Left lung (tissue), 10 donors: ENCODE results near the gene IMPA2. TPM values are rescaled to one million over a fixed set of nuclear protein-coding genes. Genes with fewer than 3 reads are reported as not detected.
A peak's percentile ranks its signal among the peaks of the same experiment; 100 is the strongest.

Experiments
- ATAC-seq: fragments of 200-7000 bp; cut with Tn5 transposase; one replicate; pipeline ENCODE4 v1.9.1; 2020; ENCODE audit warnings: moderate library complexity
- DNase-seq, 4 donors: peaks; one replicate each; pipeline ENCODE4 v3.0.0-alpha.2; 2013 to 2020
- H3K27ac ChIP-seq, 2 donors: fragments of 200-600 bp; sonication (generic) in 1 of 2; one replicate each; pipeline versions ENCODE4 v1.5.0 to v1.8.0; 2020 to 2021
- H3K27me3 ChIP-seq, 2 donors: fragments of 200-600 bp; sonication (generic) in 1 of 2; one replicate each; pipeline versions ENCODE4 v1.5.0 to v1.8.0; 2020 to 2021
- H3K36me3 ChIP-seq, 2 donors: fragments of 200-600 bp; sonication (generic) in 1 of 2; one replicate each; pipeline versions ENCODE4 v1.5.0 to v1.8.0; 2020 to 2021
- H3K4me1 ChIP-seq, 2 donors: fragments of 200-600 bp; one replicate each; pipeline ENCODE4 v1.8.0; 2021
- H3K4me3 ChIP-seq, 2 donors: fragments of 200-600 bp; sonication (generic) in 1 of 2; one replicate each; pipeline versions ENCODE4 v1.5.0 to v1.8.0; 2020 to 2021; ENCODE audit warnings: mild to moderate bottlenecking in 1 of 2
- H3K9me3 ChIP-seq, 2 donors: fragments of 200-600 bp; sonication (generic) in 1 of 2; one replicate each; pipeline versions ENCODE4 v1.5.0 to v1.8.0; 2020 to 2021
- intact Hi-C, 2 donors: fragments of 100-400 bp; cut with DNase I; formaldehyde crosslinking; loops; one replicate each; pipeline versions ENCODE4 v1.11.2 to v1.14.2; 2022
- polyA plus RNA-seq, 6 donors: library from polyadenylated mRNA; unstranded; fragments of 120-200 nt; gene quantifications; one replicate each; pipeline ENCODE4 v1.2.1, GENCODE V29; 2013; ENCODE audit not compliant: insufficient read length in 6 of 6
- total RNA-seq, 2 donors: library from RNA; stranded (reverse); fragmentation: NEBNext Ultra II Directional; extraction: Animal tissue kit (Norgen Biotek cat#: 25700); gene quantifications; one replicate each; pipeline ENCODE4 v1.2.1, GENCODE V29; 2021
- TF ChIP-seq, protein P1 (sequence below), 2 donors: fragments of 200-600 bp; sonication (generic) in 1 of 2; IDR thresholded peaks; one replicate each; pipeline versions ENCODE4 v1.5.0 to v1.8.0; 2021; ENCODE audit warnings: antibody characterized with exemption in 2 of 2
- donor health status: DM: no; HTN: yes; CAD: no.
- donor health status: DM: no; HTN: no; CAD: no.

Gene IMPA2
- total and polyA plus RNA-seq, 8 donors, result 62.2 to 93.4 (median 82.2) TPM

DNA sequence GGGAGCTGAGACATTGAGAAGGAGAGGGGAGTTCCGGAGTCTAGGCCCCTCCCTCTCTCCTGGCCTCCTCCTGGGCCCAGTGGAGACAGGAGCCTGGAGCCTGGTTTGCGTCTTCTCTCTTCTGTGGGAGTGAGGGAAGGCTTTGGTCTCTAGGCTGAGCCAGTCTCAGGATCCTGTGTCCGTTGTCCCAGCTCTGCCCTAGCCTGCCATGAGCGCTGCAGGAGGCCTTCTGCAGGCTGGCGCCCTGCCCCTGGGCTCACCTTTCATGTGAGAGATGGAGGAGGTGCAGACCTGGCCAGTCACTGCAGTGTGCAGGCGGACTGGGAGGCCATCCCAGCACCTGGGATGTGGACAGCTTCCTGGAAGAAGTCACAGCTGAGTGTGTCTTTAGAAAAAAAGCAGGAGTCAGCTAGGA lies 8.7 kb downstream of the IMPA2 start:
- DNase-seq, result peak in 2 of 4 donors; percentile 32 to 65
- no peaks in the 10 kb centered on the region for H3K9me3 ChIP-seq
- no peak overlapping the region for H3K4me3 ChIP-seq
- TF ChIP-seq, protein P1, sequence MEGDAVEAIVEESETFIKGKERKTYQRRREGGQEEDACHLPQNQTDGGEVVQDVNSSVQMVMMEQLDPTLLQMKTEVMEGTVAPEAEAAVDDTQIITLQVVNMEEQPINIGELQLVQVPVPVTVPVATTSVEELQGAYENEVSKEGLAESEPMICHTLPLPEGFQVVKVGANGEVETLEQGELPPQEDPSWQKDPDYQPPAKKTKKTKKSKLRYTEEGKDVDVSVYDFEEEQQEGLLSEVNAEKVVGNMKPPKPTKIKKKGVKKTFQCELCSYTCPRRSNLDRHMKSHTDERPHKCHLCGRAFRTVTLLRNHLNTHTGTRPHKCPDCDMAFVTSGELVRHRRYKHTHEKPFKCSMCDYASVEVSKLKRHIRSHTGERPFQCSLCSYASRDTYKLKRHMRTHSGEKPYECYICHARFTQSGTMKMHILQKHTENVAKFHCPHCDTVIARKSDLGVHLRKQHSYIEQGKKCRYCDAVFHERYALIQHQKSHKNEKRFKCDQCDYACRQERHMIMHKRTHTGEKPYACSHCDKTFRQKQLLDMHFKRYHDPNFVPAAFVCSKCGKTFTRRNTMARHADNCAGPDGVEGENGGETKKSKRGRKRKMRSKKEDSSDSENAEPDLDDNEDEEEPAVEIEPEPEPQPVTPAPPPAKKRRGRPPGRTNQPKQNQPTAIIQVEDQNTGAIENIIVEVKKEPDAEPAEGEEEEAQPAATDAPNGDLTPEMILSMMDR (IDR thresholded peaks at IDR 0.05), result no peak
- no peaks in the 10 kb centered on the region for H3K36me3 ChIP-seq
- peaks cover 10 to 58% of the 10 kb centered on the region in 2 donors for H3K4me1 ChIP-seq
- no peak overlapping the region for H3K27ac ChIP-seq
- intact Hi-C loops, result no loop called here
- peak; percentile 11 for ATAC-seq
- no peaks in the 10 kb centered on the region for H3K27me3 ChIP-seq

GRCh38 chr18:11990539-11990938 lies 9.2 kb downstream of the IMPA2 start:
- H3K4me3 ChIP-seq, result no peak overlapping the region
- no peaks in the 10 kb centered on the region for H3K36me3 ChIP-seq
- no peaks in the 10 kb centered on the region for H3K27me3 ChIP-seq
- TF ChIP-seq, protein P1 (IDR thresholded peaks at IDR 0.05), result no peak
- no peaks in the 10 kb centered on the region for H3K9me3 ChIP-seq
- DNase-seq, result peak in 2 of 4 donors; percentile 13 to 14
- no peak overlapping the region for H3K27ac ChIP-seq
- intact Hi-C loops, result no loop called here
- peaks cover 15 to 58% of the 10 kb centered on the region in 2 donors for H3K4me1 ChIP-seq
- no peak for ATAC-seq

GRCh38 chr18:11991021-11991795 lies 9.9 kb downstream of the IMPA2 start:
- Histone ChIP-seq H3K27me3 (no peaks in the 10 kb centered on the region), H3K27ac (no peak overlapping the region), H3K36me3 (no peaks in the 10 kb centered on the region), H3K4me1 (peaks cover 21 to 58% of the 10 kb centered on the region in 2 donors), H3K4me3 (no peak overlapping the region), H3K9me3 (no peaks in the 10 kb centered on the region)
- peak in 2 of 4 donors; percentile 23 to 49 for DNase-seq
- intact Hi-C loops, result no loop called here
- ATAC-seq, result no peak
- TF ChIP-seq, protein P1 (IDR thresholded peaks at IDR 0.05), result no peak

DNA sequence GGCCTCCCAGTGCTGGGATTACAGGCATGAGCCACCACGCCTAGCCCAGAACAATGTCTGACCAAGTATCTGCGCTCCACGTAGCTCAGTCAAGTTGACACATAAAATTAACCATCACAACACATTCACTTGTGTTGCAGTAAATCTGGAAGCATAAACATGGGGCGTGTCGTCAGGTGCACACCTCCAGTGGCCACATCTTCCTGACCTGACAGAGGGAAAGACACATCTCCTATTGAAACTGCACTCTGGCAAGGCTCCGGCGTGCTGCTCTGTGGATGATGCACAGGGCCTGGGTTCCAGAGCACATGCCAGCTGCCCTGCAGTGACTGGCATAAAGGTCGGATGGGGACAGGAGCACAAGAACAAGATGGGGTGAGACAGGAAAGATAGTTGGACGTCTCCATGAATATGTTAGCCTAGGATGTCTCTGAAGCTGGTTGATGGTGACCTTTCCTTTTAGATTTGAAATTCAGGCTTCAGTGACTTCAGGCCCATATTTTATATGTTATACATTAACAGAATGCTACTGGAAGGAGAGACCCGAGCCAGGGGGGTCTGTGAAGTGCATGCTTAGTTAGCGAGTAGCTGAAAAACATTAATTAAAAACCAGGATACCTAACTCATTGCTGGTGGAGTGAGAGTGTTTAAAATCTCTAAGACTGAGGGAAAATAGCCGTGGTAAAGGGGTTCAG lies 10.9 kb downstream of the IMPA2 start:
- TF ChIP-seq, protein P1 (IDR thresholded peaks at IDR 0.05), result no peak
- DNase-seq (peak in 2 of 4 donors; percentile 9 to 37), ATAC-seq (no peak)
- no peak overlapping the region for H3K4me3 ChIP-seq
- no peaks in the 10 kb centered on the region for H3K9me3 ChIP-seq
- peaks cover 21 to 54% of the 10 kb centered on the region in 2 donors for H3K4me1 ChIP-seq
- intact Hi-C loops, result no loop called here
- no peak overlapping the region for H3K27ac ChIP-seq
- no peaks in the 10 kb centered on the region for H3K27me3 ChIP-seq
- H3K36me3 ChIP-seq, result no peaks in the 10 kb centered on the region

GRCh38 chr18:11993264-11993916 lies 12.1 kb downstream of the IMPA2 start:
- Histone ChIP-seq H3K4me1 (peaks cover 18 to 44% of the 10 kb centered on the region in 2 donors), H3K27me3 (no peaks in the 10 kb centered on the region), H3K27ac (peak overlapping the region in 1 of 2 donors; percentile 72), H3K4me3 (no peak overlapping the region), H3K36me3 (no peaks in the 10 kb centered on the region), H3K9me3 (no peaks in the 10 kb centered on the region)
- DNase-seq, result peak in 1 of 4 donors; percentile 57
- TF ChIP-seq, protein P1 (IDR thresholded peaks at IDR 0.05), result no peak
- ATAC-seq, result no peak
- intact Hi-C loops, result no loop called here
